GM18861 (cell line): ENCODE data around the gene CRTC1.
"Not testable (repeated sequence)": the region's sequence is repeated elsewhere in the genome, so short reads cannot be mapped to it uniquely, and the experiment has no call there.

ENCODE experiments used
- ATAC-seq: cut with Tn5 transposase; IDR thresholded peaks from one replicate; pipeline ENCODE4 v1.9.1; 2021; ENCODE audit not compliant: unreplicated experiment

The CRTC1 gene

GRCh38 chr19:18796239-18796638 is 112.8 kb downstream of the CRTC1 start:
- no peak for ATAC-seq

DNA sequence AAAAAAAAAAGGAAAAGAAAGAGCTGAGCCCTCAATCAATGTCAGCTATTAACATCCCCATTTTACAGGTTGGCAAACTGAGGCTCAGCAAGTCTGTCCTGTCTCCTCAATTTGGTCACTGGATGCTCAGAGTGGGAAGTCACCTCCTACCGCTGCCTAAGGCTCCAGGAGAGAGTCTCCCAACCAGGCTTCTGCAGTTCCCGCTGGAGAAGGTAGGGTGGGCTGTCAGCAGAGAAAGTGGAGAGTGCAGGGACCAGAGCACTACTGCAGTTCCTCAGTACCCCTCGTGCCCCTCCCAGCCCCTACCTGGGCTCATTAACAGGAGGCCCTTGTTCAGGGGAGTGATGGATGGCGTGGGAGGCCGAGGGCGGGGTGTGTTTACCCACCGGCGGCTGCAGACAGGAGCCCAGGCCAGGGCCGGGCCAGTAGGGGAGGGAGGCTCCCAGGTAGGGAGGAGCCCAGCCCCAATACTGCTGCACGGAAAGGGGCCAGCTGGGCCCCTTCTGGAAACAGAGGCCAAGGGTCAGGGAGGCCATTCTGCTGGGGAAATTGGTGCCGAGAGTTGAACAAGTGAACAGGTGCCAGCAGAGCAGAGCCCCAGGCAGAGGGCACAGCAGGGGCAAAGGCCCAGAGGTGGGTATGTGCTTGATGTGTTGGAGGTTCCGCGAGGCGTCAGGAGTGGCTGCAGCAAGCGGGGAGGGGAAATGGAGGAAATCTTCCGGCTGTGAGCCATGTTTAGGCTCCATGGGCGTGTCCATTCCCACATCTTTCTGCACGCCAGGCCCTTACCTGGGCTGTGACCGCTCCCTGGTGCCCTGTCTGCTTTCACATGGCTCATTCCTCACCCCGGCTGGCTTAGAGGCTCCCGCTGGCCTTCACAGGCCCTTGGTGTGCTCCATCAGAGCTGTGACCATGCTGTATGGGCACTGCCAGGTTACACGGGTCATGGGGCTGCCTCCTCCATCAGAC is 115.2 kb downstream of the CRTC1 start:
- no peak for ATAC-seq

GRCh38 chr19:18799389-18799970 is 116.0 kb downstream of the CRTC1 start:
- no peak for ATAC-seq

- no peak for ATAC-seq
Observed at GRCh38 chr19:18800079-18800478, 116.6 kb downstream of the CRTC1 start.

DNA sequence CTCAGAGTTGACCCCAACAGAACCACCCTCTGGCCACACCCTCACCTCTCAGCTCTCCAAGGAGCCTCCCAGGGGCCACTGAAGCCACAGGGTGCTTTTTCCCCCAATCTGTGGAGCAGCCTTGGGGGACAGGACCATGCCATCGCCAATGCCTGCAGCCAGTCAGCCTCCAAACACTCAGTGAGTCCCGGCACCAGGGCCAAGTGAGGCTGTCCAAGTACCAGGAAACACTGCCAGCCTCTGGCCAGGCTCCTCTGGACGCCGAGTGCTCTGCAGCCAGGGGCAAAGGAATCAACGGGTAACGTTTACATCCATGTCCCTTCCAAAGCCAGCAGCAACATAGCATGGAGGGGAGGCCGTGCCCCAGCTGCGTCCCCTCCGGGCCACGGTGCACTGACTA is 117.2 kb downstream of the CRTC1 start:
- ATAC-seq: no peak

GRCh38 chr19:18802354-18802753 is 118.9 kb downstream of the CRTC1 start:
- no peak for ATAC-seq

GRCh38 chr19:18803550-18804138 is 120.2 kb downstream of the CRTC1 start:
- no peak for ATAC-seq

DNA sequence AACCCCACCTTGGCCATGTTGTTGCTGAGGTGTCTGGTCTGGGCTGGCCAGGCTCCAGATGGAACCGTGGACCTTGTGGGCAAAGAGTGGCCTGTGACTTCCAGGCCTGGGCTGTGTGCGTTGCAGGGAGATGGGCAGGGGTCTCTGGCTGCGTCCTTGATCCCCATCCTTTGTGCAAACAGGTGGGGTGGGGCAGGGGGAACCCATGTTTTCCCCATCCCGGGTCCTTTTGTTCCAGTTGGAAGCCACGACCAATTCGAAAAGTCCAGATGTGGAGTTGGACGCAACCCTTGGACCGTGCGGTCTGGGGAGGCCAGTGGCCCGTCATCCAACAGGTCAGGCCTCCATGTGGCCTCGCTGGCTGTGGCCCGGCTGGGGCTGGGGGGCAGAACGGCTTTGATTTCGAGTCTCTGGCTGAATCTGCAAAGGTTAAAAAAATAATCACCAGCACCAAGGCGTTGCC is 120.7 kb downstream of the CRTC1 start:
- ATAC-seq: no peak

DNA sequence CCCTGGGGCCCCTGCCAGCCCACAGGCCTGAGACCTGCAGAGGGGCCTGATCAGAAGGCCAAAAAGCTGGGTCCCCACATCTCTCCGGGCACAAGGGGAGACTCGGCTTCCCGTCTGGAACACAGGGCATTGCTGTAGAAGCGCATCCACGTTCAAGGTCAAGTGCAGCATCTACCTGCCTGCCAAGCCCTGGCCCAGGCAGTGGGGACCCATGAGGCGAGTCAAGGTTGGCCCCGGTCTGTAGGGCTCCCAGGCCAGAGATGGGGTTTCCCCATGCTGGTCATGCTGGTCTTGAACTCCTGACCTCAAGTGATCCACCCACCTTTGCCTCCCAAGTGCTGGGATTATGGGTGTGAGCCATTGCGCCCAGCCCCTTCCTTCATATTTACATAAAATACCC is 121.2 kb downstream of the CRTC1 start:
- no peak for ATAC-seq

- ATAC-seq: no peak
Observed at GRCh38 chr19:18807861-18808331, 124.4 kb downstream of the CRTC1 start.

DNA sequence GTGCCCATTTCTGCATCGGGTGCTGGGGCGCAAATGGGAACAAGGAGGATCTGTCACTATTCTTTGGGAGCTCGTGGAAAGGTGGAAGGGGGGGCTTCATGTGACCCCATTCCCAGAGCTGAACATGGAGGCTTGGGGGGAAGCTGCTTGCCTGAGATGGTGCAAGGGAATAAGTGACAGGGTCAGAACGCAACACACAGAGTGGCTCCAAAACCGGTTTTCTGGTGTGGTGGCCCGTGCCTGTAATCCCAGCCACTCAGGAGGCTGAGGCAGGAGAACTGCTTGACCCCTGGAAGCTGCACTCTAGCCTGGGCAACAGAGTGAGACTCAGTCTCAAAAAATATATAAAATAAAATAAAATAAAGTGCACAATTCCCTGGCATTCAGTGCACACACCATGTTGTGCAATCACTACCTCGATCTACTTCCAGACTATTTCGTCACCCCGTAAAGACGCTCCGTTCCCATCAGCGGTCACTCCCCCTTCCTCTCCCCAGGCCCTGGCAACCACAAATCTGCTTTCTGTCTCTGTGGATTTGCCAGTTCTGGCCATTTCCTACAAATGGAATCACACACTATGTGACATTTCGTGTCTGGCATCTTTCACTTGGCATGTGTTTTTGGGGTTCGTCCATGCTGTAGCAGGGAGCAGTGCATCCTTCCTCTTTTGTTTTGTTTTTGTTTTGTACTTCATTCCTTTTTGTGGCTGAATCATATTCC is 125.8 kb downstream of the CRTC1 start:
- ATAC-seq: no peak

- ATAC-seq: not testable (repeated sequence)
Observed at GRCh38 chr19:18811638-18812037, 128.2 kb downstream of the CRTC1 start.

DNA sequence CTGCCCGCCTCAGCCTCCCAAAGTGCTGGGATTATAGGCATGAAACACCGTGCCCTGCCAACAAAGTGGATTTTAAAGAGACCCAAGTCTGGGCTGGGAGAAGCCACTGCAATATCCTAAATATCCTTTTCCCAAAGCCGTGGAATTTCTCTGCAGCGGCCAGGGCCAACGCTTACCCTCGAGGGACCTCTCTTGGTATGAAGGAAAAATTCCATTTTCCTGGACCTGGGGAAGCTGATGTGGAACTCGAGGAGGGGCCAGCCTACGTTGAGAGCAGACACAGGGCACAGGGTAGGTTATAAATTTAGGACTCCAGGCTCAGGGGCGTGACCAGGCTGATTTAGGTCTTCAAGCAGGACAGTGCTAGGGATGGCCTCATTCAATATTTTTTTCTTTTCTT is 130.6 kb downstream of the CRTC1 start:
- no peak for ATAC-seq

DNA sequence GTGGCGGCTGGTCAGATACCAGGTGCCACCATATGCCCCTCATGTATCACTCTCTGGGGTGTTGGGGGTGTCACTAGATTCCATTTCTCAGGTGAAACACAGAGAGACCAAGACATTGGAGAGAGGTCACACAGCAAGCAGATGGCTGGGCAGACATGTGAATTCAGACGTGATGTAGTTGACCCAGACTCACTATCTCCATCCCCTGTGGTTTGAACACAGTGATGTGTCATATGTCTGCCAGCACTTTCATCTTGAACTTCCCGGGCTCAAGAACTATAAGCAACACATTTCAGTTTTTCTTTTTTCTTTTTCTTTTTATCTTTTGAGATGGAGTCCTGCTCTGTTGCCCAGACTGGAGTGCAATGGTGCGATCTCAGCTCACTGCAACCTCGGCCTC is 132.2 kb downstream of the CRTC1 start:
- no peak for ATAC-seq

- not testable (repeated sequence) for ATAC-seq
Observed at GRCh38 chr19:18816645-18817044, 133.2 kb downstream of the CRTC1 start.

DNA sequence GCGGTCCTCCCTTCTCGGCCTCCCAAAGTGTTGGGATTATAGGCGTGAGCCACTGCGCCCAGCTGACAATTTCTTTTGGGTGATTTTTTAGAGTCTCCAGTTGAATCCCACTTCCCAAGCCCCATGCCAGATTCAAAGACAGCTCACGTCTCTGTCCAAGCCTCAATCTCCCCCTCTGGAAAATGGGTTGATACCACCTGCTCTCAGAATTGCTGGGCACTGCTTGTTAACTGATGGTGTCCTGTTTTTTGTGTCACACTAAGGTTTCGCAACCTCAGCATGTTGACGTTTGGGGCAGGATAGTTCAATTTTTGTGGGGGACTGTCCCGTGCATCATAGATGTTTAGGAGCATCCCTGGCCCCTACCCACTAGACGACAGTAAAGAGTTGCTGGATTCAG is 134.1 kb downstream of the CRTC1 start:
- ATAC-seq: no peak

GRCh38 chr19:18828786-18829185 is 145.3 kb downstream of the CRTC1 start:
- no peak for ATAC-seq

DNA sequence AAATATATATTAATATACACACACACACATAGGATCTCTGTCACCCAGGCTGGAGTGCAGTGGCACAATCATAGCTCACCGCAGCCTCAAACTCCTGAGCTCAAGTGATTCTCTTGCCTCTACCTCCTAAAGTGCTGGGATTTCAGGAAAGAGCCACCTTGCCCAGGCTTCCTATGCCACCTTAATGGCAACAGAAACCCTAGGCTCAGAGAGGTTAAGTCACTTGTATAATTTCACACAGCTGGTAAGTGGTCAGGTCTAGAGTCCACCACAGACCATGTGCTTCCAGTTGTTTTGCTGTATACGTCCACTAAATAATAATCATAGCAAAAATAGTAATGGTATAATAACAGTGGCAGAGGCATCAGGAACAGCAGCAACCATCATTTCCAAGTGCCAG is 147.0 kb downstream of the CRTC1 start:
- ATAC-seq: no peak

GRCh38 chr19:18831524-18832305 is 148.2 kb downstream of the CRTC1 start, which contains the start of gene UPF1:
UPF1 (plus strand) TSS chr19:18831959; CDS start chr19:18832210, 251 bp downstream.
- ATAC-seq: peak; percentile 64
